AML-193 (cell line): ENCODE results near the gene HOXC13.
A peak's percentile ranks its signal among the peaks of the same experiment; 100 is the strongest.

Experiments
- DNase-seq, 2 experiments: peaks; one replicate each; lab custom pipeline; 2025; lab: John Stamatoyannopoulos, UW

Gene HOXC13

DNA sequence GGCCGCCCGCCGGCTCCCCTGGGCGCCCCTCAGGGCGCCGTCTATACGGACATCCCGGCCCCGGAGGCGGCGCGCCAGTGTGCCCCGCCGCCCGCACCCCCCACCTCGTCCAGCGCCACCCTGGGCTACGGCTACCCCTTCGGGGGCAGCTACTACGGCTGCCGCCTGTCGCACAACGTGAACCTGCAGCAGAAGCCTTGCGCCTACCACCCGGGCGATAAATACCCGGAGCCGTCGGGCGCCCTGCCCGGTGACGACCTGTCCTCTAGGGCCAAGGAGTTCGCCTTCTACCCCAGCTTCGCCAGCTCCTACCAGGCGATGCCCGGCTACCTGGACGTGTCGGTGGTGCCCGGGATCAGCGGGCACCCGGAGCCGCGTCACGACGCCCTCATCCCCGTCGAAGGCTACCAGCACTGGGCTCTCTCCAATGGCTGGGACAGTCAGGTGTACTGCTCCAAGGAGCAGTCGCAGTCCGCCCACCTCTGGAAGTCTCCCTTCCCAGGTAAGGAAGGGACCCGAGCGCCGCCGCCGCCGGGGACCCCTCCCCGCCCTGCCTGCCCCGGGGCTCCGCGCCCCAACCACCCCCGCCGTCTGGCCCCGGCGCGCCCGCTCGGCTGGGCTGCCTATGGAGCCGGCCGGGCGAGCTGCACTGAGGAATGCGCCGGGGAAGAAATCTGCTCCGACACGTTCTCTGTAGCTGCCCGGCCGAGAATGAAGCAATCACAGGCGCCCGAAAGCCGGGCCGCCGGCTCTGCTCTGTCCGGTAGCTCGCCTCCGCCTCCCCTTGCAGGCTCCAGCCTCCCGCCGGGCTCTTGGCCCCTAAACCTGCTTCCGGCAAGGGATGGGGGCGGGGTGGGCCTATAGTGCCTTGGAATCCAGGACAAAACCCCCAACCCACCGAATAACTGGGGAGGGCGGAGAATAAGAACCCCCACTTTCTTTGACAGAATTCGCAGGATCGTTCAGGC is 794 bp downstream of the HOXC13 start:
- no peak for DNase-seq

DNA sequence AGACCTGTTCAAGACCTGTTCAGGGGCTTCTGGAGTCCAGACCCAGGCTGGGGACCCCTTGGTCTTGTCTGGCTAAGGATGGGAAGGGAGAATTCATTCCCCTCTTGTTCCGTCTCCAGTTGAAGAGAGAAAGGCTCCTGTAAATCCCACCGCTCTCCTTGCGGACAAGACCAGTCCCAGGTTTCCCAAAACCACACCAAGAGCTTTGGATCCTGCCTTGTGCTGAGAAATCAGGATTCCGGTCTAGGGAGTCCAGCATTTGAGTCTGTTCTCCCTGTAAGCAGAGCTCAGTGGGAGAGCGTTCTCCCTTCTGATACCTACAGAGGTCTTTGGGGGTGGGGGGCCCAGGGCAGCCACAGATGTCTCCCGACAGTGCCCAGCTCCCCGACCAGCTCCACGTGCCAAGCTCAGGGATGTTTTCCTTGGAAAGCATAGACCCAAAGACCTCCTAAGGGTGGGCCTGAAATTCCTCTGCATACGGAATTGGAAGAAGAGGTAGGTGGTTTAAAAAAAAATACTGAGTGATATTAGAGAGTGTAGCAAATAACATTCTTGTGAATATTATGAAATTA is 1.9 kb downstream of the HOXC13 start:
- DNase-seq: no peak

DNA sequence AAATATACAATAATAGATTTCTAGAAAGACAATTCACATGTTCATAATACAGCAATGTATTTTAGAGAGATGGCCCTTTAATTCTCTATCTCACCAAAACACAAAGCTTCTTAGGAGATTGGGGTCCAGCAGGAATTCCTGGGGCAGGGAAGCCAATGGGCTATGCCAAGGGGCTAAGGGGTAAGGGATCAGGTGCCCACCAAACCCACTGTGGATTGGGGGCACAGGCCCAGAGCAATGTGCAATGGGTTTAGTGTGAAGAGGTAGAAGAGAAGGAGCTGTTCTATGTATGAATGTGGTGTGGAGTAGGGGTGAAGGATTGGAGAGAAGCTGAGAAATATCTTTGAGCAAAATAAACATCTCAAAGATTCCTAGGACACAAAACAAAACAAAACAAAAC is 2.6 kb downstream of the HOXC13 start:
- no peak for DNase-seq

DNA sequence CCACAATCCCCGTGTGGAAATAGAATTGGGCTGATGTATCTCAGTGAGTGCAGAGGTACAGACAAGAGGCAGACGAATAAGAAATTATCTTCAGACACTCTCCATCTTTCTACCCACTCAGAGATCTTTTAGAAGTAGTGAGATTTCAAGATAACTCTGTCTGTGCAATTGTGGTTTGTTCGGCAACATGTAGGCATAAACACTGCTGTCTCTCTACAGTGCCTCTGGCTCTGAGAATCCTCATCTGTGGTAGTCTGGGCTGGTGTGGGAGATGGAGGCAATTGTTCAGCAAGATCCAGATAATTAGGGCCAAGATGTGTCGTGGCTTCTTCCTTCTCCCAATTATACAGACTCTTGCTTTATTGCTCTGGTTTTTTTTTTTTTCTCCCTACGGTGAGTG is 3.1 kb downstream of the HOXC13 start:
- no peak for DNase-seq

DNA sequence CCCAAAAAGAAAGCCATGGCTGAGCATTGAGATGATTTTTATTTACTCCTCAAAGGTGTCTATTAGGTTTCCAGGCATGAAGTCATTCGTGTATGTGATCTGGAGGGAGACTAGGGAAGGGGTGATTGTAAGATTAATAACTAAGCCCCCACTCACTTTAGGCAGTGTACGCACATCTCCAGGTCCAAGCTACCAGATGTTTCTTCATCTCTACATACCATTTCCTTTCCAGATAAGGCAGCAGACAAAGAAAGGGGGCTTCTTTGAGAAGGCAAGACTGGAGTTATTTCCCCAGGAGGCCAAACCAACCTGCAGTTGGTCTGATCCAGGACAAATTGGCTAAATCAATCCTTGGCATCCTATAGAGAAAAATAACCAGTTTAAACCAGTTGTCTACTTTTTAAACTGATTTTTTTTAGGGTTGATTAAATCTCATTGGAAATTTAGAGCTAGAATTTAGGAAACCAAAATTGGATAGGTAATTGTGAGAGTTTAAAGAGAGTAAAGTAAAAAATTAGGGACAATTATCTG is 3.9 kb downstream of the HOXC13 start:
- no peak for DNase-seq

DNA sequence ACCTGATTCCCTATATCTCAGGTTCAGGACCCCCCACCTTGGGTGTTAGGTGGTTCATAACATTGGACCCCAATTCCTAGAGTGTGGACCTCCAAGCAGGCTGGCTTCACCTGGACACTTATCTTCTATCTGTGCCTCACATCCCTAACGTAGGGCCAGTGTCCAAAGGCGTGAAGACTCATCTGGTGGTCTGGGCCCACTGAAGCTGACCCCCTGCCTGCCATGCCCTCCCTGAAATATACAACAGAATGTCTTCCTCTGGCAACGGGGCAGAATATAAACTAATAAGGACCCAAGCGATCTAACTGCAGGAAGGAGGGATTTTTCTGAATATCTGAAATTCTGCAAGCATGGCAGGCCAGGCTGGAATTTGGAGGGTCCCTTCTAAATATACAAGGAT is 5.6 kb downstream of the HOXC13 start:
- DNase-seq: no peak

DNA sequence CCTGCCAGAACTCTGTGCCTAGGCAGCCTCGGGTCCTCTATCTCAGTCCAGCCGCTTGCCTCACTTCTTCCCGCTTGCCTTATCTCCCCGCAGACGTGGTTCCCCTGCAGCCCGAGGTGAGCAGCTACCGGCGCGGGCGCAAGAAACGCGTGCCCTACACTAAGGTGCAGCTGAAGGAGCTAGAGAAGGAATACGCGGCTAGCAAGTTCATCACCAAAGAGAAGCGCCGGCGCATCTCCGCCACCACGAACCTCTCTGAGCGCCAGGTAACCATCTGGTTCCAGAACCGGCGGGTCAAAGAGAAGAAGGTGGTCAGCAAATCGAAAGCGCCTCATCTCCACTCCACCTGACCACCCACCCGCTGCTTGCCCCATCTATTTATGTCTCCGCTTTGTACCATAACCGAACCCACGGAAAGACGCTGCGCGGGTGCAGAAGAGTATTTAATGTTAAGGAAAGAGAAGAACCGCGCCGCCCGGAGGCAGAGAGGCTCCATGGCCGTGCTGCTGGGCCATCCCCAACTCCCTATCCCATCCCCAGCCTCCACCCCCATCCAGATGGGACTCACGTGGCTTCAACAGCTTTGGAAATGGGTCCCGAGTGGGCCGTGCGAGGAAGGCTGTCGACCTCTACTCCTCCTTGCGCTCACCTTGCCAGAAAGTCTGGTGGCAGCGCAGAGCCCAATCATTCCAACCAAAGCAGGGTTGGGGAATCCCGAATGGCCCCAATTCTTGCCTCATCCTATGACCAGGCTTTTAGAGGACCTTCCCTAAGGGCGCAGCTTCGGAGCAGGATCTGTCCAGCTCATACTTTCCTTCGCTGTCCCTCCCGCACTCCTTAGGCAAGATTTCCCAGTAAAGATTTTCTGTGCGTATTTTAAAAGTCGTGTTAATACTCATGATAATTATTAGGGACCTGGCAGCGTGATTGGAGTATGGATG is 6.5 kb downstream of the HOXC13 start:
- no peak for DNase-seq

DNA sequence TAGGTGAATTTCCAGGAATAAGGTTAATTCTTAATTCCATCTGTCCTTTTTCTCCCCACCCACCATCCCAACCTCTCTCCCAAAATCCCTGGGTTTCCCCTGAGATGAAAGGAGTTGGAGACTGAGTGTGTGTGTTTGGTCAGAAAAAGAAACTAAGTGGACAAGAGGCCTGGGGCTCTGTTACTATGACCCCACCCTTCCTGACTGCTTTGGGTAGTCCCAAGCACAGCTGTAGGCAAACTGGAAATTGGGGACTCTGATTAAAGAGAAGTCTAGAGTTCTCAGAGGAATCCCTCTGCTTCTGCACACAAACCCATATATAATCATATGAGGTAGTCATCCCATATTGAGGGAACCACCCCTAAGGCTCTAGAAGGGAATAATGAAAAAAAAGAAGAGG is 9.1 kb downstream of the HOXC13 start:
- DNase-seq: no peak

DNA sequence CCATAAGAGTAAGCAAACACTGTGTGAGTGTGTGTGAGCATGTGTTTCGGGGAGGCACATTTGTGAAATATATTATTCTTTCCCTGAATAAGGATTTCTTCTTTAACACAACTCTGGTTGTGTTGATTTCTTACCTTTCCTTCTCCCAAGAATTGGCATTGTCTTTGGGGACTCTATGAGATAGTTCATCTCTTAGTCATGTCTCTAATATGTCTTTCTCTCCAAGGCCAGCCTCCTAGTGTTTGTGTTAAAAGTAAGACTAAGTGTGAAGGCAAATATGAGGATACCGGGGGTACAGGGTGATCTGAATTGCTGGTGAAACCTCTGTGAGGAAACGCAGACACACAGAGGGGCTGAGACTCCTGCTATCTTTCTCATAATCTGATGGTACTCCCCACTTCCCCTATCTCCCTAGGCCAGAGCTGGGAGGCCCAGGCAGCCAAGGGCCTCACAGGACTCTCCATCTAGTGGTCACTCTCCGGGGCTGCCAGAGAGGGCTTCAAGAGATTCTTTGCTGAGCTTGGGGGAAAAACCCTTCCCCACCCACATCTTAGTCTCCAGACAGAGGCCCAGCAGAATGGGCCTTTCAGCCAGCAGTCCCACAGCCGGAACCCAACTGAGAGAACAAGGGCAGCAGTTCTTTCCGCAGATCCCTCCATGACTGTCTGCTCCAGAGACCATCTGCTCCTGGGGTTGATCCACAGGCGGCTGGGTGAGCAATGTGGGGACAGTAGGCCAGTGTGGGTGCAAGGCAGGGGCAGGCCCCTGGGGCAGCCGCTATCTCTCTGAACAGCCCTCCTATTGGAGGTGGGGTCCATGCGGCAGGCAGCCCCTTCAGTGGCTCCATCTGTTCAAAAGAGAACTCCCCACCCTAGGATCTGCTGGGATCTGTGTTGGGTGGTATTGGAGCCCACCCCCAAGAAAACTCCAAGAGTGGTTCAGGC is 10.3 kb downstream of the HOXC13 start:
- peak; percentile 26 to 45 for DNase-seq

DNA sequence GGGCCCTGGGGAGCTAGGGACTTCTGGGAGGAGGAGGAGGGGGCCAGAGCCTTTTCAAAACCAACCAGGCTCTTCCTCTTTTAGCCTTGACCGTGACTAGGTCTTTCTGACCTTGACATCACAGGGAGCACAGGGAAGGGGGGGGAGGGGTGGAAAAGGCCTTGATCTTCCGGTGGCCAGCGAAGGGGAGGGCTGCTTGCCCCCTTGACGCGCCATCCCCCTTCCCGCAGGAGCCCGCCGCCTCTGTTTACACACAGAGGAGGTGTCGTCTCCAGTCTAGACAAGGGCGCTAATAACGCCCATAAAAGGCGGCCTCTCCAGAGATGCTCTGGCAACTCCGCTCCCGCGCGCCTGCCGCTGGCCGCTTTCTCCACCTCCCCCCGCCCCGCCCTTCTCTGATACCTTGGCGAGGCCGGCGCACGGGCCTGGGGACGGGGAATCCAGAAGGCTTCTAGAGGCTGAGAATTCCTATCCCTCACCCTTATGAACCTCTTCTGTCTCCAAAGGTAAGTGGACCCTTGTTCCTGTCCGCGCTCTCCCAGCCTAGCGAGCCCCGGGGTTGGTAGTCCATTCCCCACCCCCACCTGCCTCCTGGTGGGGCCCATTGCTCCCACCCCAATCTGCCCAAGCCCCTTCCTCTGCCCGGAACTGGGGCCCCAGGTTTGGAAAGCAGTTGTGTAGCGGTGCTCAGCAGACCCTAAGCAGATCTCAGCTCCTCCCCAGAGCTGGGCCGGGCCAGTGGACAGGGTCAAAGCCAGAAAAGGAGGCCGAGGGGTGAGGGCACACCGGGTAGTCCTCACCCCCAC is 11.2 kb downstream of the HOXC13 start:
- no peak for DNase-seq

DNA sequence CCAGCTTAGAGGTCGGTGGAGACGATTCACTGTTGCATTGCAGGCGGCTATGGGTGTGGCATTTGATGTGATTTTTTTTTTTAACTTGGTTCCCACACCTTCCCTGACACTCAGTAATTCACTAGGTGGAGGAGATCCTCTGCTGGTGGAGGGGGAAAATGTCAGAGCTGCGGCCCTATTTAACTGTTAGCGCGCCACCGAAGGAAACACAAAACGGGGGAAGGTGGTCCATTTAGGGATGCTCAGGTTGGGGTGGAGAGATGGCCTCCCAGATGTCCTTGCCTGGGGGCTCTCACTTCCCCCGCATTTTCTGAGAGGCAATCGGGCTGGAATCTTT is 11.8 kb downstream of the HOXC13 start:
- no peak for DNase-seq

DNA sequence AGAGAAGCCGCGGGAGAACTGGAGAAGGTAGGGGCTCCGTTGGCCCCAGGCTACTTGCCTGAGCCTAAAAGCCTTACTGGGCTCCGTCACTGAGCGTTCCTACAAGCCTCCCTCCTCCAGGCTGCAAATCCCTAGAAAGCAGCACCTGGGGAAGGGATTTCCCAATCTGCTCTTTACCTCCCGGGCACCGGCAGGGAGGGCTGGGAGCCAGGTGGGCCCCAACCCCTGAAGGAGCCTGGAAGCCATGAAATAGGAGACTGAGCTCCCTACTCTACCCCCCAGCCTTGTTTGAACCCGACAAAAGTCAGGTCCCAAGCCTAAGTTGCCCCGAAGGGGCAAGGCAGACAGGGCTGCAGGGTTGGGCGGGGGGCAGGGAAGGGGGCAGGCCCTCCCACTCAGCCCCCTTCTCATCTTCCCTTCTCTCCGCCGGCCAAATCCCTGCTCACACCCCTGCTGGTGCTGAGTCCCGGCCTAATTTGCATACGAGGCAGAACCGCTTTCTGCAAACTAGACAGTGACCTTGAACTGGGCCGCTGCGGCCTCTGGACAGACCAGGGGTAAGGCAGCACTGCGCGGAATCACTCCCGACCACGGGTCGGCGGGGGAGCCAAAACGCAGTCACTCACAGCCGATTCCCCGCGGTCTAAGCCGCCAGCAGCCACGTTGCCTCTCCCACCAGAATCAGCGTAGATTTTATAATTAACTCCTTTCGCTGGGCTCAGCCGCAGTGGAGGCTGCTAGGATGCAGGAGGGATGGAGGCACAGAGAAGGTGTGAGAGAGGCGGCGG is 12.4 kb downstream of the HOXC13 start:
- no peak for DNase-seq

DNA sequence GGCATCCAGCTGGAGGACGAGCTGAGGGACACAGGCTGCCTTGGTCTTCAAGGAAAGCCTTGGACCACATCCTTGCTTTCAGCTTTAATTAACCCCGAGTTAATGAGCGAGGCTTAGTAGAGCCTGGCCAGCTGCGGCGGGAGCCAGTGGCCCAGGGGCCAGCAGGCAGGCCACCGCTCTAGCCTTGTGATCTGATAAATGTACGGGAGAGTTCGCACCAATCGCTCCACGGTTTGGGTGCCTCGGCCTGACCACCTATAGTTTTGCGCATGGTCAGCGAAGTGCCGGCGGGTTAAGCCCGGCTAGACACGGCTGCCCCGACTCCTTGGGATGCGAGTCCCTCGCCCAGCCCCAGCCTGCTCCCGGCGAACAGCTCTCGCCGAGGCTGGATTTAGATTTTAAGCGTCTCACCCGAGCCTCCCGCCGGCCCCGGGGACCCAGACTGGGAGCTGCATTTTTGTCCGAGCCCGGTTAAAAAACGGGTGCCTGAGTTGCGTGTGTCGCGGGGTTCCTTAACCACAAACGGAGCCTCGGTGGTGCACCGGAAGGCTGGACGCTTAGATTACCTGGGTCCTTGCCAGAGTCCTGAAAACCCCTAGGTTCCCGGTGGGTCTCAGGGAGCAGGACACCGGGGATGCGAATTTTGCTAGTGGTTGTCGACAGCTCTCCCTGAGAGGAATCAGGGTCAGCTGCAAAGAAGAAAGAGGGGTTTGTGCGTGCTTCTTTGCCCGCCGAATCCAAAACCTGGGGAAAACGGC is 13.1 kb downstream of the HOXC13 start:
- no peak for DNase-seq

DNA sequence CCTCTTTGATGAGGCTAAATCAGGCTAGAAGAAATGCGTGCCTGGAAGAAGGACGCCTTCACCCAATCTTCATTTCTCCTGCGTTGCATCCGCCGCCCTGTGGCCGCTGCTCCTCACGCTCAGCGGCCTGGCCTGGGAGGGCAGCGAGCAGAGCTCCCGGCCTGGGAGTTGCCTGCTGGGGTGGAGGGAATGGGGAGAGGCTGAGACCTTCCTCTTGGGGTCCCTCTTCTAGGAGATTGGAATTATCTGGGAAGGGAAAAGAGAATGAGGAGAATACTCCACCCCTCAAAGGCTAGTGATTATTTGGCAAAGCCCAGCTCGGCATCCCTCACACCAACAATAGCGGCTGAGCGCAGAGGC is 13.7 kb downstream of the HOXC13 start:
- no peak for DNase-seq

DNA sequence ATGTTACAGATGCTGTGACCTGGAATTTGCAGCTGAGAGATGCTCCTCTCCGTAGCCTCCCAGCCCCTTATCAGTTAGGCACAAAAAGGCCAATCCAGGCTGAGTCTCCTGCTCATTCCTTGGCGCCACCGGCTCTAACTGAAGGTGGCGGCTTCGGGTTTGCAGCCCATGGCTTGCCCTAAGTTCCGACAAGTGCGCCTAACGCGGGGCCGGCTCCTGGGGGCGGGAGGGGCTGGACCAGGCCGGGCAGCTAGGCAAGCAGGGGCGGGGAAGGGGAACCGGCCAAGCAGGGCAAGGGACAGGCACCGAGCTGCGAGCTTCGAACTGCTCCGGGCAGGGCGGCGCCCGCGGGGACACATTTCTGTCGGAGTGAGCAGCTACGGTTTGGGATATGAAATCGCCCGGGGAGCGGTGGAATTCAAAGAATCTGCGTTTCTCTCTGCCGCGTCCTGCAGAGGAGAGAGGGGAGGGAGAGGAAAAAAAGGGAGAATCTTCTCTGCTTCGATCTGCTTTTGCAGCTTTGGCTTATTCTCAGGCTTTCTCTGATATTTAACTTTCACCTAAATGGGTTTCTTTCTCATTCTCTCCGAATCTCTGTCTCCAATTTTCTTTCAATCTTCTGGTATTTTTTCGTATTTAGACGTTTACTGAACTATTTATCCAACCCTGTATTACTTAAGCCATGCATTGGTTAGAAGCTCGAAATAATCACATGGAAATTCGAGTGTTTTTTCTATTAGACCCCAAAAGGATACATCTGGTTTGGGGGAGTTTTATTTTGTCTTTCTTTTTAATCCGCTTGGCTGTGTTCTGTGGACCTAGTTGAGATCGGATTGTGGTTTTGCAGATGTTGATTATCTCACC is 14.5 kb downstream of the HOXC13 start:
- DNase-seq: no peak

DNA sequence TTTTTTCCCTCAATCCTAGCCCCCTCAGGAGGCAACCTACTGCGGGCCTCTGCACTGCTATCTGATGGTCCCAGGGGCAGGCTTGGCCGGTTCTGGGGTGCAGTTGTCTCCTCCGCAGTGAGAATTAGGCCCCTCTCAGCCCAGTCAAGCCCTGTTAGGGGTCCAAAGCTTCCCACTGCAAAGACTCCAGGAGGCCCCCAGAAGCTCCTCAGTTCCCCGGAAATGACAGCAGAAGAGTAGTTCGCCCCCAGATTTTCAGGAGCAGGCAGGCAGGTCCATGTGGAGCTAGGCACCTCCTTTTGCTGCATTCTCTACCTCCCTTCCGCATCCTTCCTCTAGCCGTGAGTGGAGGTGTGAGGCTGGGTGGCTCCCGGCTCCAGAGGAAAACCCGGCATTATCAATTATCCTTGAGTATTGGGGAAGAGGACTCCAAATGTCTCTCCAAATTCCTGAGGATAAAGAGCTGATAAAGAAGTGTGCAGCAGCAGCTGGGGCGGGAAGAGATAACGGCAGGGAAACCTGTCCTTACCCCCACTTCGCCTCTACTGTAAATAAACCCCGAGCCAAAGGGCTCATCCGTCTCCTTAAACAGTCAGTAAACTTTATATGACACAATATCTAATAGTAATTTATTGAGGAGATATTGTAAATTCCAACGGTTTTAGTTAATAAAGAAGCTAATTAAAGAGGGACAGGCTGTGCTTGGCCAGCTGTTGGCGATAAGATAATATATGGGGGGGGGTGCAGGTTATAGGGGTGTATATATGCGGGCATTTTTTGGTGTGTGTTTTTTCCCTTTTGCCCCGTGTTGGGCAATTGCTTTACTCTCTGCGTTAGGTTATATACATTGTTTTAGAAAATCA is 15.4 kb downstream of the HOXC13 start:
- no peak for DNase-seq

DNA sequence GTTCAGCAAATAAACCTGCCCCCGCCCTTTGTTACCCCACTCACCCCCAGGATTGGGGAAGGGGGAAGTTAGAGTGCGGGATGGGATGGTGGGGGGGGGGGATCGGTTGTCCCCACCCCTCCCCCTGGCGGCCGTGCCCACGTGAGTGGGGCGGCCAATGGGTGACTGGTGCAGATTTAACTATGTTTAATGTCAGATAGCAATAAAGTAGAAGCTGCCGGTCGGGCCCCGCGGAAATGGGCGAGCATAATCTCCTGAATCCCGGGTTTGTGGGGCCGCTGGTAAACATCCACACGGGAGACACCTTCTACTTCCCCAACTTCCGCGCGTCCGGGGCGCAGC is 16.0 kb downstream of the HOXC13 start, which contains the start of gene HOXC12:
HOXC12 (plus strand) TSS at position 210 of the 342 bp plus-strand sequence; CDS start at position 237, 27 bp downstream.
- DNase-seq: no peak
